Type B pancreatic cell (in vitro differentiated cells): ENCODE data around the gene GORASP1. TPM values are rescaled to one million over a fixed set of nuclear protein-coding genes. Genes with fewer than 3 reads are reported as not detected.
A peak's percentile ranks its signal among the peaks of the same experiment; 100 is the strongest.

Experiments
- DNase-seq: peaks from one replicate; pipeline ENCODE4 v3.0.0; 2021; ENCODE audit warnings: mixed read lengths; ENCODE audit not compliant: unreplicated experiment; ENCODE audit errors: extremely low spot score
- H3K27ac Mint-ChIP-seq: 2 replicates; pipeline ENCODE4 v1.8.0; 2021; ENCODE audit warnings: mild to moderate bottlenecking, mixed read lengths
- H3K27me3 Mint-ChIP-seq: 2 replicates; pipeline ENCODE4 v1.8.0; 2021; ENCODE audit warnings: mixed read lengths
- H3K36me3 Mint-ChIP-seq: 2 replicates; pipeline ENCODE4 v1.8.0; 2021; ENCODE audit warnings: mixed read lengths
- H3K4me1 Mint-ChIP-seq: one replicate; pipeline ENCODE4 v1.8.0; 2021; ENCODE audit warnings: mixed read lengths; ENCODE audit not compliant: unreplicated experiment
- H3K4me3 Mint-ChIP-seq: 2 replicates; pipeline ENCODE4 v1.8.0; 2021; ENCODE audit warnings: mild to moderate bottlenecking, mixed read lengths
- H3K9me3 Mint-ChIP-seq: 2 replicates; pipeline ENCODE4 v1.8.0; 2021; ENCODE audit warnings: mixed read lengths
- CTCF ChIP-seq: fragments of 200-600 bp; sonication (generic); conservative IDR thresholded peaks from 2 replicates; pipeline ENCODE4 v1.5.0; 2021; ENCODE audit warnings: antibody characterized with exemption, mild to moderate bottlenecking
- total RNA-seq: library from RNA; stranded (reverse); gene quantifications from 2 replicates; pipeline ENCODE4 v1.2.1, GENCODE V29; 2021; ENCODE audit warnings: low replicate concordance

Gene GORASP1
- total RNA-seq, 1 donor from 2014 or later: 76.5 TPM

DNA sequence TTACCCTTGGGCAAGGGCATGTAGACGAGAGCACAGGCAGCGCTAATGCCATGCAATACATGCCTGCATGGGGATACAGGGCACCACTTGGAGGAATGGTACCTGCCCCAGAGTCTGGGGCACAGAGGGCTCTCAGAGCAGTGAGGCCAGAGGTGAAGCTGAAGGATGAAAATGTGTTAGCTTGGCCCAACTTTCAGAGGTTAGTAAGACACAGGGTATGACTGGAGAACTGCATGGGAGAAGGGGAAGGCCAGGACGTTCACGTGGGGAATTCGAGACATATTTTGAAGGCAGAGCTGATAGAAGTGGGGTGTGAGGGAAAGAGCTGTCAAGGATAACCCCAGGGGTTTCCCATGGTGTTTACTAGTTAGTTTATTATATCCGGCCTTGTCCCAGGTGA is 26.4 kb upstream of the GORASP1 start:
- no peak overlapping the region for H3K4me3 Mint-ChIP-seq
- no peaks in the 10 kb centered on the region for H3K9me3 Mint-ChIP-seq
- no peak for TF ChIP-seq CTCF
- H3K27me3 Mint-ChIP-seq: no peaks in the 10 kb centered on the region
- no peak for DNase-seq
- peak overlapping the region; percentile 61 for H3K27ac Mint-ChIP-seq
- peaks cover 16% of the 10 kb centered on the region for H3K4me1 Mint-ChIP-seq
- peaks cover 15% of the 10 kb centered on the region for H3K36me3 Mint-ChIP-seq

DNA sequence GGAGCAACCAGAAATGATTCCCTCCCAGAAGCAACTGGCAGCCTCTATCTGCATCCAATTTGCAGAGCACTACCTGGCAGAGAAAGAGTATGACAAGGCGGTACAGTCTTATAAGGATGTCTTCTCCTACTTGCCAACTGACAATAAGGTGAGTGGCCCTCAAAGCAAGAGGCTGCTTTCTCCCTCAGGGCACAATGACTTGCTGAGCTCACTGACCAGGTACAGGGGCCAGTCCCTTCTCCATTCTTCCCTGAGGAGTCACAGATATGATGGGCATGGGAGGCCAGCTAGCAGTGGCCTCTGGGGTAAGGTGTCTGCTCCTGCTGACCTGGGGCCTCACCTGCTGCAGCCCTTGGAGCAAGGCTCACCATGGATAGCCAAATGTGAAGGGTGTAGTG is 25.7 kb upstream of the GORASP1 start:
- Mint-ChIP-seq H3K36me3 (peaks cover 12% of the 10 kb centered on the region), H3K9me3 (no peaks in the 10 kb centered on the region), H3K4me3 (no peak overlapping the region), H3K4me1 (peaks cover 16% of the 10 kb centered on the region), H3K27me3 (no peaks in the 10 kb centered on the region), H3K27ac (no peak overlapping the region)
- no peak for TF ChIP-seq CTCF
- DNase-seq: no peak

GRCh38 chr3:39132096-39133092 is 25.0 kb upstream of the GORASP1 start:
- peaks cover 7% of the 10 kb centered on the region for H3K36me3 Mint-ChIP-seq
- H3K27ac Mint-ChIP-seq: peak overlapping the region; percentile 68
- no peaks in the 10 kb centered on the region for H3K27me3 Mint-ChIP-seq
- DNase-seq: no peak
- no peak for TF ChIP-seq CTCF
- peak overlapping the region; percentile 22 for H3K4me3 Mint-ChIP-seq
- no peaks in the 10 kb centered on the region for H3K9me3 Mint-ChIP-seq
- peaks cover 23% of the 10 kb centered on the region for H3K4me1 Mint-ChIP-seq

GRCh38 chr3:39130693-39131265 is 23.4 kb upstream of the GORASP1 start:
- peak overlapping the region; percentile 46 for H3K27ac Mint-ChIP-seq

DNA sequence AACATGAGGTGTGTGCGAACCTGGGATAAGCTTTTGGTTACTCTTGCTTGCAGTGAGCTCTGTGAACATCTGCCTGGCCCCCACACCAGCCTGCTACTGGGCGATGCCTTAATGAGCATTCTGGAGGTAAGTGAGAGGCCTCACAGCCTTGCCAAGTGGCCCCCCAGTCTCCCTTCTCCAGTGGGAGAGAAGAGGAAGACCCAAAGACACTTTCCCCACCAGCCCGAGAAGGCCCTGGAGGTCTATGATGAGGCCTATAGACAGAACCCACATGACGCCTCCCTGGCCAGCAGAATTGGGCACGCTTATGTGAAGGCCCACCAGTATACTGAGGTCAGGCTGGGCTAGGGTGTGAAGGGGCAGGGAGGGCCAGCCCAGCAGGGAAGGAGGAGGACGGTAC is 22.6 kb upstream of the GORASP1 start:
- Mint-ChIP-seq H3K27me3 (no peaks in the 10 kb centered on the region), H3K9me3 (no peaks in the 10 kb centered on the region), H3K4me1 (peaks cover 36% of the 10 kb centered on the region), H3K4me3 (no peak overlapping the region), H3K27ac (no peak overlapping the region), H3K36me3 (peaks cover 7% of the 10 kb centered on the region)
- no peak for TF ChIP-seq CTCF
- DNase-seq: no peak

More at GRCh38 chr3:39130693-39131265, 23.4 kb upstream of the GORASP1 start:
- TF ChIP-seq CTCF: no peak
- DNase-seq: no peak
- Mint-ChIP-seq H3K4me3 (peak overlapping the region; percentile 26), H3K4me1 (peaks cover 35% of the 10 kb centered on the region), H3K9me3 (no peaks in the 10 kb centered on the region), H3K27me3 (no peaks in the 10 kb centered on the region), H3K36me3 (peaks cover 7% of the 10 kb centered on the region)
